ENCODE data around the gene TOR1A. TPM values are rescaled to one million over a fixed set of nuclear protein-coding genes. Genes with fewer than 3 reads are reported as not detected.

Gene TOR1A
- total RNA-seq (2012; rRNA removed), result 31.9 and 43.9 TPM in 2 replicates

DNA sequence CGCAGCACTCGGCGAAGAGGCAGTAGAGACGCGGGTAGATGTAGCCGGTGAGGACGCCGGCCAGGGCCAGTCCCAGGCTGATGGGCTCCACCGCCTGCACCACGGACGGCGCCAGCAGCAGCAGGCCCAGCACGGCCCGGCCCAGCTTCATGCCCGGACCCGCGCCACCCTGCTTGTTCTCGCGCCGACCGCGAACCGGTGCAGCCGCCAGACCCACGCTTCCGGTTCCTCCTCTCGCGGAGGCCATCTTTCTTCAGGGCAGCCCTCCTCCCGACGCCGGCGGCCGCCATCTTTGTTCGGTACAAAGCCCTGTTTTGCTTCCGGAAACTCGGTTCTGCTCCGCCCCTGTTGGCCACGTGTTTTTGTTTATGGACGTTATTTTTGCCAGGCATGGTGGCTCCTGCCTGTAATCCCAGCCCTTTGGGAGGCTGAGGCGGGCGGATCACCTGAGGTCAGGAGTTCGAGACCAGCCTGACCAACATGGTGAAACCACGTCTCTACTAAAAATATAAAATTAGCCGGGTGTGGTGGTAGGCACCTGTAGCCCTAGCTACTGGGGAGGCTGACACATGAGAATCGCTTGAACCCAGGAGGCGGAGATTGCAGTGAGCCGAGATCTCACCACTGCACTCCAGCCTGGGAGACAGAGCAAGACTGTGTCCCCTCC lies at the start of gene TOR1A:
Gene TOR1A, minus strand, starts transcription at position 202 of the 667 bp plus-strand sequence. Its CDS starts 51 bp downstream, at position 151.
- Histone ChIP-seq H3K9me3 (replicated peaks; ENCODE audit: low read length) (no peaks in the 10 kb centered on the region), H3K4me2 (ENCODE audit: low read length) (peak within 1 kb of the TSS; percentile 95)

GRCh38 chr9:129871046-129871445 lies 47.1 kb upstream of the TOR1A start:
- H3K27me3 ChIP-seq (ENCODE audit: control insufficient read depth, insufficient read depth, low read length), result no peaks in the 10 kb centered on the region
- no peaks in the 10 kb centered on the region for H3K4me1 ChIP-seq (ENCODE audit: control insufficient read depth, insufficient read depth, low read length)
- no peak overlapping the region for H3K4me3 ChIP-seq (ENCODE audit: low read length)
- peaks cover 14% of the 10 kb centered on the region for H3K36me3 ChIP-seq (ENCODE audit: insufficient read depth, low read length)
- H3K9ac ChIP-seq (ENCODE audit: low read depth, low read length), result no peak overlapping the region
- H3K9me3 ChIP-seq (replicated peaks; ENCODE audit: low read length), result no peaks in the 10 kb centered on the region
- no peak overlapping the region for H3K4me2 ChIP-seq (ENCODE audit: low read length)

More for the DNA sequence above, at the start of gene TOR1A:
- Histone ChIP-seq H3K4me3 (ENCODE audit: low read length) (peak within 1 kb of the TSS; percentile 95), H3K36me3 (ENCODE audit: insufficient read depth, low read length) (peaks cover 36% of the 10 kb centered on the region), H3K4me1 (ENCODE audit: control insufficient read depth, insufficient read depth, low read length) (peaks cover 6% of the 10 kb centered on the region), H3K9ac (ENCODE audit: low read depth, low read length) (peak within 1 kb of the TSS; percentile 95), H3K27me3 (ENCODE audit: control insufficient read depth, insufficient read depth, low read length) (no peaks in the 10 kb centered on the region)

DNA sequence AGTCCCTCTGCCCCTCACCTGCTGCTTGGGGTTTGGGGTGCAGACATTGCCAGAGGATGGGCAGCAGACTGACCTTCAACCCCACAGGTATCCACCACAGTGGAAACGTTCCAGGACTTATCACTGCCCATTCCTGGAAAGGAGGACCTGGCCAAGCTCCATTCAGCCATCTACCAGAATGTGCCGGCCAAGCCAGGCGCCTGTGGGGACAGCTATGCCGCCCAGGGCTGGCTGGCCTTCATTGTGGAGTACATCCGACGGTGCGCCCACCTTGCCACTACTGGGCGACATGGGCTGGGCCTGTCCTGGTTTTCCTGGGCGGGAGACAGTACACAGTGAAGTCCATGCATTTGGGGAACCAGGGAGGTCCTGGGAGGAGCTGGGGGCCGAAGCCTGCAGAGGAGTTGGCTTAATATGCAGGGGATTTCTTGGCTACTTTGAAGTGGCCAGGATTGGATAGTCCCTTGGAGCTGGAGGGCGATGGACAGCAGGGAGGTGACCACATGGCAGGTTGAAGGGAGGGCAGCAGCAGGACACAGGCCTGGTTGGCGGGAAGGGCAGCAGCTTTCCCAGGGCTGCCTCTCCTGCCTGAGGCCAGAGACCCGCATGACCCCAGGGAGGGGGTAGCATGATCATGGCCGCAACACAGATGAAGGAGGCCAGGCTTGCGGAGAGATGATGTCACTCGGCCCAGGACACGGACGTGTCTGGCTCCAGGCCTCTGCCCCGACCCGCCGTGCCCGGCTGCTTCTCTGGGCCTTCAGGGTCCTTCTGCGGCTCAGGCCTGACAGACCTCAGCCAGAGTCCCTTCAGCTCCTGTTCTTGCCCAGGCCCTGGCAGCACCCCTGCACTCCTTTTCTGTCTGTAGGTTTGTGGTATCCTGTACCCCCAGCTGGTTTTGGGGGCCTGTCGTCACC lies 45.9 kb upstream of the TOR1A start:
- H3K27me3 ChIP-seq (ENCODE audit: control insufficient read depth, insufficient read depth, low read length), result no peaks in the 10 kb centered on the region
- peaks cover 13% of the 10 kb centered on the region for H3K36me3 ChIP-seq (ENCODE audit: insufficient read depth, low read length)
- no peaks in the 10 kb centered on the region for H3K4me1 ChIP-seq (ENCODE audit: control insufficient read depth, insufficient read depth, low read length)
- no peak overlapping the region for H3K4me2 ChIP-seq (ENCODE audit: low read length)
- H3K9ac ChIP-seq (ENCODE audit: low read depth, low read length), result no peak overlapping the region
- no peaks in the 10 kb centered on the region for H3K9me3 ChIP-seq (replicated peaks; ENCODE audit: low read length)
- no peak overlapping the region for H3K4me3 ChIP-seq (ENCODE audit: low read length)

DNA sequence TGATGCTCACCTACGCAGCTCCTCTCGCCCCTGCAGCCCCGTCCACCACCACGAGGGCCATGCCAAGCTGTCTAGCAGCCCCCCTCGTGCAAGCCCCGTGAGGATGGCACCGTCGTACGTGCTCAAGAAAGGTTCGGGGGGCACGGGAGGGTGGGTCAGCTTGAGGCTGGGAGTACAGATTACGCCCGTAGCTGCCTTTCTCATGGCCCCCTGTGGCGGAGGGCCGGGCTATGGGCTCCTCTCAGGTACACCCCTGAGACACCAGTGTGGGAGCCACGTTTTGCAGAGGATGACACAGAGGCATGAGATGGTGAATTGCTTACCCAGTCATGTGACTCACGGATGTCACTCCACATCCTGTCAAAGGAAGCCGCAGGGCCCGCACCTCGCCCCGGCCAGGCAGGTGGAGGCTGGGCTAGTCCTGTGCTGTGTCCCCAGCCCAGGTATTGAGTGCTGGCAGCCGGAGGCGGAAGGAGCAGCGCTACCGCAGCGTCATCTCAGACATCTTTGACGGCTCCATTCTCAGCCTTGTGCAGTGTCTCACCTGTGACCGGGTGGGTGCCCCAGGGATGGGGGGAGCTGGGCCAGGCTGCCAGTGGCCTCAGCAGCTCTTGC lies 45.0 kb upstream of the TOR1A start:
- H3K27me3 ChIP-seq (ENCODE audit: control insufficient read depth, insufficient read depth, low read length), result no peaks in the 10 kb centered on the region
- H3K36me3 ChIP-seq (ENCODE audit: insufficient read depth, low read length), result peaks cover 8% of the 10 kb centered on the region
- no peaks in the 10 kb centered on the region for H3K9me3 ChIP-seq (replicated peaks; ENCODE audit: low read length)
- no peak overlapping the region for H3K4me2 ChIP-seq (ENCODE audit: low read length)
- H3K9ac ChIP-seq (ENCODE audit: low read depth, low read length), result no peak overlapping the region
- no peak overlapping the region for H3K4me3 ChIP-seq (ENCODE audit: low read length)
- no peaks in the 10 kb centered on the region for H3K4me1 ChIP-seq (ENCODE audit: control insufficient read depth, insufficient read depth, low read length)

DNA sequence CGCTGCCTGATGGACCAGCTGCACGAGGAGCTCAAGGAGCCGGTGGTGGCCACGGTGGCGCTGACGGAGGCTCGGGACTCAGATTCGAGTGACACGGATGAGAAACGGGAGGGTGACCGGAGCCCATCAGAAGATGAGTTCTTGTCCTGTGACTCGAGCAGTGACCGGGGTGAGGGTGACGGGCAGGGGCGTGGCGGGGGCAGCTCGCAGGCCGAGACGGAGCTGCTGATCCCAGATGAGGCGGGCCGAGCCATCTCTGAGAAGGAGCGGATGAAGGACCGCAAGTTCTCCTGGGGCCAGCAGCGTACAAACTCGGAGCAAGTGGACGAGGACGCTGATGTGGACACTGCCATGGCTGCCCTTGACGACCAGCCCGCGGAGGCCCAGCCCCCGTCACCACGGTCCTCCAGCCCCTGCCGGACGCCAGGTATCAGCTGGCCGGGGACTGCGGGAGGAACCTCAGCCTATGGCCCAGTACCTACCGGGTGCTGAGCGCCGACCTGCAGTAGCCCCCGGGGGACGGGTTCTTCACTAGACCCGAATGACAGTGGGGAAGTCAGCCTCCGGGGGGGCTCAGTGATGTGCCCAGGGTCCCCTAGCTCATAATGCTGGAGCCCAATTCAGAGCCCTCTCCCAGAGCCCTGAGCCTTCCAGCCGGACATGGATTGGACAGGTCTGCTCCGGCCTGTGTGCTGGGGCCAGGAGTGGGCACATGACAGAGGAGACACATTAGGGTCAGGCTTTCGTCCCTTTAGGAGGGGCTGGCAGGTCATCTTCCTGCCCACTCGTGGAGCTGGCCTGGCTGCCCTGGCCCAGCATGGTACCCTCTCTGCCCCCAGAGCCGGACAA lies 44.3 kb upstream of the TOR1A start:
- H3K4me1 ChIP-seq (ENCODE audit: control insufficient read depth, insufficient read depth, low read length), result no peaks in the 10 kb centered on the region
- peaks cover 11% of the 10 kb centered on the region for H3K36me3 ChIP-seq (ENCODE audit: insufficient read depth, low read length)

DNA sequence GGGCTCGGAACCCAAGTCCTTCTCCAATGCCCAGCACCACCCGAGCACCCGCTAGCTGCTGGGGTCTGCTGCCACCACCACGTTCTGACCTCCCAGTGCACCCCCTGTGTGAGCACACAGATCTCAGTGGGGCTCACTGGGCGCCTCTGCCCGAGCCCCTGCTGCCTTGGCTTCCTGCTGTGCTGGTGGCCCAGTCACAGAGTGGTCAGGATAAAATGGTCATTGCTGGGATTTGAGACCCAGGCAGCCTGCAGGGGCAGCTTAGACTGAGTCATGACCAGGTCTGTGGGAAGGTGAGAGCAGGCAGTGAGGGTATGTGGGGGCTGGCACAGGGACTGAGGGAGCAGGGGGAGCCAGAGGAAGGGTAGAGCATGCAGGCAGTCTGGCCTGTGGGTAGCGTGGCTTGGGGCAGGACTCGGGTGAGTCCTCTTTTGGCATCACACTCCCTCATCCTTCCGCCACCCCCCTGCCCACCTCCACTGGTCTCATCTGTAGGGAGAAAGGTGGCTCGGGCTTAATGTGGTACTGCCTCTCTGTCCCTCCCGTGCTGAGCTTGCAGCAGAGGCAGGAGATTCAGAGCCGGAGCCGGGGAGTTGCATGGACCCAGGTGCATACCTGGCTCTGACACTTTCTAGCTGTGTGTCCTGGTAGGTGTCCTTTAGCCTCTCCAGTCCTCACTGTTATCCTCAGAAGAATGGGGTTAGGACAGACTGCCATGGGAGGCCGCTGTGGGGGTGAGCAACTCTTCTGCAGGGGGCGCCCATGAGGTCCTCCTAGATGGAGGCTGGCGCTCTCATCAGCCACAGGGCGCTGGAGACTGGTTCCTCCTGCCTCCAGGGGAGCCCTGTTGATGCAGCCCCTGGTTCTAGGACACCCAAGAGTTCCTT lies 43.4 kb upstream of the TOR1A start:
- Histone ChIP-seq H3K36me3 (ENCODE audit: insufficient read depth, low read length) (peaks cover 14% of the 10 kb centered on the region), H3K9me3 (replicated peaks; ENCODE audit: low read length) (no peaks in the 10 kb centered on the region), H3K9ac (ENCODE audit: low read depth, low read length) (no peak overlapping the region), H3K4me1 (ENCODE audit: control insufficient read depth, insufficient read depth, low read length) (no peaks in the 10 kb centered on the region), H3K4me3 (ENCODE audit: low read length) (no peak overlapping the region), H3K4me2 (ENCODE audit: low read length) (no peak overlapping the region), H3K27me3 (ENCODE audit: control insufficient read depth, insufficient read depth, low read length) (no peaks in the 10 kb centered on the region)

More for the DNA sequence above, 44.3 kb upstream of the TOR1A start:
- no peaks in the 10 kb centered on the region for H3K27me3 ChIP-seq (ENCODE audit: control insufficient read depth, insufficient read depth, low read length)
- no peak overlapping the region for H3K4me2 ChIP-seq (ENCODE audit: low read length)
- no peaks in the 10 kb centered on the region for H3K9me3 ChIP-seq (replicated peaks; ENCODE audit: low read length)
- no peak overlapping the region for H3K9ac ChIP-seq (ENCODE audit: low read depth, low read length)
- no peak overlapping the region for H3K4me3 ChIP-seq (ENCODE audit: low read length)

DNA sequence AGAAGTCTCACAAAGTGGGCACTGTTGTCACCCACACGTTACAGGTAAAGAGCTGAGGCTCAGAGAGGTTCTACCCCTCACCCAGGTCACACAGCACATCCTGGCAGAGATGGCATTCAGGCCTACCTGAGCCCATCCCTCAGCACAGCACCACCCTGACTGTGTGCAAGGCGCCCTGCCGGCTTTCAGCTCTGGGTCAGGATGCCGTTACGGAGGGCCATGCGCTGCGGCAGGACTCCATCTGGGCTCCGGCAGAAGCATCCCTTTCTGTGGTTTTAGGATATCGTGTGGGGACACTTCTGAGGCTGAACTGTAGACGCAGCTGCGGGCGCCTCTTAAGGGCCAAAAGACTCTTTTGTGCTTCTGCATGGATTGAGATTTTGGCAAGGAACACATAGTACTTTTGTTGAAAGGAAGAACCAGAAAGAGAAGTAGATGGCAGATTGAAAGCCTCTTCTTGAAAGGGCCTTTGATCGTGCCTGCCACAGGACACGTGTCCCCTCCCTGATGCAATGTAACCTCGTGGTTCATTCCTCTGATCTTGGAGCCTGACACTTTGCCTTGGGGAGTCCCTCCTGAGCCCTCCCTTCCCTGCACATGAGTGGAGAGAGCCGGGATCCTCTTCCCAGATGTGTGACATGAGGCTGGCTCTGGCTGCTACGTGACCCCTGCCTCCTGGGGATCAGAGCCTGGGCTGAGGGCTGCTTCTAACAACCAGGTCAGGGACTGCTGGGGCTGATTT lies 42.6 kb upstream of the TOR1A start:
- Histone ChIP-seq H3K4me2 (ENCODE audit: low read length) (no peak overlapping the region), H3K4me3 (ENCODE audit: low read length) (no peak overlapping the region), H3K9ac (ENCODE audit: low read depth, low read length) (no peak overlapping the region), H3K27me3 (ENCODE audit: control insufficient read depth, insufficient read depth, low read length) (no peaks in the 10 kb centered on the region), H3K36me3 (ENCODE audit: insufficient read depth, low read length) (peaks cover 18% of the 10 kb centered on the region), H3K9me3 (replicated peaks; ENCODE audit: low read length) (no peaks in the 10 kb centered on the region), H3K4me1 (ENCODE audit: control insufficient read depth, insufficient read depth, low read length) (no peaks in the 10 kb centered on the region)

GRCh38 chr9:129865668-129866320 lies 41.9 kb upstream of the TOR1A start:
- Histone ChIP-seq H3K9ac (ENCODE audit: low read depth, low read length) (no peak overlapping the region), H3K27me3 (ENCODE audit: control insufficient read depth, insufficient read depth, low read length) (no peaks in the 10 kb centered on the region), H3K4me3 (ENCODE audit: low read length) (no peak overlapping the region), H3K4me1 (ENCODE audit: control insufficient read depth, insufficient read depth, low read length) (no peaks in the 10 kb centered on the region), H3K4me2 (ENCODE audit: low read length) (no peak overlapping the region), H3K9me3 (replicated peaks; ENCODE audit: low read length) (no peaks in the 10 kb centered on the region), H3K36me3 (ENCODE audit: insufficient read depth, low read length) (peaks cover 23% of the 10 kb centered on the region)

DNA sequence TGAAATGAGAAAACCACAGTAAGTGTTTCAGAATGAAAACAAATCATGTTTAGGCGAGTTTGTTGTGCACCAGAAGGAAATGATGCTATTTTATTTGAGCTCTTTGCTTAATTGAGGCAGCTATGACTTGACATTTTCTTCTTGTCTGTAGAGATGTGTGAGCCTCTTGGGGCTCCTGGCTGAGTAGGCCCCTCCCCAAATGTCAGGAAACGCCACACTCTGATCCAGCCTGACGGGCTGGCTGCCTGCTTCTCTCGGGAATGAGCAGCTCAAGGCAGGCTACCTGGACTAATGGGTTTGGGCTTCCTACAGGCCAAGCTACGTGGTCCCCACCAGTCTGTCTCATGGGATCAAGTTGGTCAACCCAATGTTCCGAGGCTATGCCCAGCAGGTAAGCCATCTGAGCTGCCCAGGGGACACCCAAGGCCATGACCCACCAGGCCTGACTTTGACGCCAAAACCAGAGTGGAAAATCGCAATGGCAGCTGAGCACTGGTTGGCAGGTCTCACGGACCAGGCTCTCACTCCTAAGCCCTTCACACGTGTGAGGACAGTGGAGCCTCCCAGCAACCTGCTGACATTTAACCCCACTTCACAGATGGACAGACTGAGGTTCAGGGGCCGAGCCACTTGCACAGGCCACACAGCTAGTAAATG lies 41.2 kb upstream of the TOR1A start:
- Histone ChIP-seq H3K4me2 (ENCODE audit: low read length) (no peak overlapping the region), H3K27me3 (ENCODE audit: control insufficient read depth, insufficient read depth, low read length) (no peaks in the 10 kb centered on the region), H3K9ac (ENCODE audit: low read depth, low read length) (no peak overlapping the region), H3K36me3 (ENCODE audit: insufficient read depth, low read length) (peaks cover 26% of the 10 kb centered on the region), H3K4me3 (ENCODE audit: low read length) (no peak overlapping the region), H3K9me3 (replicated peaks; ENCODE audit: low read length) (no peaks in the 10 kb centered on the region), H3K4me1 (ENCODE audit: control insufficient read depth, insufficient read depth, low read length) (no peaks in the 10 kb centered on the region)

Data from skeletal muscle satellite cell (primary cell).